22Rv1 (cell line): ENCODE measurements around the gene TTC28.

Experiments
- ZFX ChIP-seq: fragments of 450-650 bp; IDR thresholded peaks from 2 replicates; pipeline ENCODE4 v1.6.1; 2017; ENCODE audit warnings: antibody characterized with exemption, borderline replicate concordance
- TF ChIP-seq, protein P1 (sequence below): fragments of 450-650 bp; IDR thresholded peaks from 2 replicates; pipeline ENCODE4 v1.5.1; 2017; ENCODE audit warnings: mild to moderate bottlenecking

DNA sequence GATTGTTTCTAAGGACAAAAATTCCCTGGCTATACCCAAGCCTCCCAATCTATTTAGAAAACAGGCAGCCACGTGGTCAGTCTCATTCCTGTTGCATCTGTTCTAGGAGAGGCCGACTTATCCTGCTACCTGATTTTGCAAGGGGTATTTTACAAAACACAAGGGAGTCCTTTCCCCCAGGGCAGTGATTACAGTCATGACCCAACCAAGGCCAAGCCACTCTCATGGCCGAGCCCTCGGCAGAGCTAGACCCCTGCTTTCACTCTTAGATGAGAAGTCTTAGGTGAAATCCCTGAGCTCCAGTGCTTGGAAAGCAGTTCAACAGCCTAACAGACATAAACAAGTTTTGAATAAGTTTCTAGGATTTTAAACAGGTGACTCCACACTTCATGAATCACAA is 671.6 kb downstream of the TTC28 start:
- TF ChIP-seq, protein P1, sequence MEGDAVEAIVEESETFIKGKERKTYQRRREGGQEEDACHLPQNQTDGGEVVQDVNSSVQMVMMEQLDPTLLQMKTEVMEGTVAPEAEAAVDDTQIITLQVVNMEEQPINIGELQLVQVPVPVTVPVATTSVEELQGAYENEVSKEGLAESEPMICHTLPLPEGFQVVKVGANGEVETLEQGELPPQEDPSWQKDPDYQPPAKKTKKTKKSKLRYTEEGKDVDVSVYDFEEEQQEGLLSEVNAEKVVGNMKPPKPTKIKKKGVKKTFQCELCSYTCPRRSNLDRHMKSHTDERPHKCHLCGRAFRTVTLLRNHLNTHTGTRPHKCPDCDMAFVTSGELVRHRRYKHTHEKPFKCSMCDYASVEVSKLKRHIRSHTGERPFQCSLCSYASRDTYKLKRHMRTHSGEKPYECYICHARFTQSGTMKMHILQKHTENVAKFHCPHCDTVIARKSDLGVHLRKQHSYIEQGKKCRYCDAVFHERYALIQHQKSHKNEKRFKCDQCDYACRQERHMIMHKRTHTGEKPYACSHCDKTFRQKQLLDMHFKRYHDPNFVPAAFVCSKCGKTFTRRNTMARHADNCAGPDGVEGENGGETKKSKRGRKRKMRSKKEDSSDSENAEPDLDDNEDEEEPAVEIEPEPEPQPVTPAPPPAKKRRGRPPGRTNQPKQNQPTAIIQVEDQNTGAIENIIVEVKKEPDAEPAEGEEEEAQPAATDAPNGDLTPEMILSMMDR = no peak
- TF ChIP-seq ZFX = no peak
